CD4-positive, CD25-positive, alpha-beta regulatory T cell (primary cell): ENCODE data around the gene CHST6. TPM values are rescaled to one million over a fixed set of nuclear protein-coding genes. Genes with fewer than 3 reads are reported as not detected.
A peak's percentile ranks its signal among the peaks of the same experiment; 100 is the strongest.
"Not testable (repeated sequence)": the region's sequence is repeated elsewhere in the genome, so short reads cannot be mapped to it uniquely, and the experiment has no call there.

Experiments
- ATAC-seq, 2 donors: fragments of 150-1000 bp; cut with Tn5 transposase; one replicate each; pipeline ENCODE4 v1.10.0; 2021; ENCODE audit warnings: low read depth in 2 of 2, moderate number of reproducible peaks in 2 of 2, moderate library complexity in 1 of 2
- DNase-seq, 3 donors: peaks; one replicate each; pipeline versions ENCODE4 v3.0.0 to v3.0.0-alpha.2; 2012 to 2022; ENCODE audit warnings: mixed read lengths in 1 of 3
- H3K27ac ChIP-seq: one replicate; pipeline ENCODE4 v1.7.0; 2013; ENCODE audit warnings: mild to moderate bottlenecking, low read length; ENCODE audit not compliant: insufficient read depth, poor library complexity, severe bottlenecking
- H3K27me3 ChIP-seq: one replicate; pipeline ENCODE4 v1.7.0; 2013; ENCODE audit warnings: low read length; ENCODE audit not compliant: control insufficient read depth, insufficient read depth
- H3K36me3 ChIP-seq: one replicate; pipeline ENCODE4 v1.7.0; 2013; ENCODE audit warnings: mild to moderate bottlenecking, low read length, moderate library complexity; ENCODE audit not compliant: control insufficient read depth, insufficient read depth
- H3K4me1 ChIP-seq: 2 replicates; pipeline ENCODE4 v1.7.0; 2013; ENCODE audit warnings: mild to moderate bottlenecking, low read length; ENCODE audit not compliant: insufficient read depth, control insufficient read depth, poor library complexity, severe bottlenecking
- H3K4me3 ChIP-seq: one replicate; pipeline ENCODE4 v1.7.0; 2013; ENCODE audit warnings: low read depth, mild to moderate bottlenecking, low read length, moderate library complexity
- H3K9me3 ChIP-seq, 2 experiments: 1 replicate in 1 of 2; 2 replicates in 1 of 2; pipeline ENCODE4 v1.7.0; 2013; ENCODE audit warnings: low read length in 2 of 2, mild to moderate bottlenecking in 1 of 2, moderate library complexity in 1 of 2; ENCODE audit not compliant: control insufficient read depth in 2 of 2
- H3K27ac Mint-ChIP-seq, 3 donors: one replicate each; pipeline ENCODE4 v1.8.0; 2020 to 2022; ENCODE audit warnings: mild to moderate bottlenecking in 3 of 3, mixed read lengths in 3 of 3, moderate library complexity in 2 of 3
- H3K27me3 Mint-ChIP-seq: one replicate; pipeline ENCODE4 v1.8.0; 2022; ENCODE audit warnings: mild to moderate bottlenecking, mixed read lengths
- H3K36me3 Mint-ChIP-seq: one replicate; pipeline ENCODE4 v1.8.0; 2020; ENCODE audit warnings: mixed read lengths
- H3K4me1 Mint-ChIP-seq, 4 donors: one replicate each; pipeline ENCODE4 v1.8.0; 2020 to 2022; ENCODE audit warnings: mixed read lengths in 4 of 4, mild to moderate bottlenecking in 1 of 4
- H3K4me3 Mint-ChIP-seq, 4 donors: one replicate each; pipeline ENCODE4 v1.8.0; 2020 to 2022; ENCODE audit warnings: mild to moderate bottlenecking in 4 of 4, mixed read lengths in 4 of 4, moderate library complexity in 3 of 4
- H3K9me3 Mint-ChIP-seq, 7 donors: one replicate each; pipeline ENCODE4 v1.8.0; 2020 to 2022; ENCODE audit warnings: mixed read lengths in 7 of 7, mild to moderate bottlenecking in 3 of 7, moderate library complexity in 2 of 7
- polyA plus RNA-seq, 4 donors: library from polyadenylated mRNA; unstranded; fragments of 300-500 nt; fragmentation: Illumina TruSeq; gene quantifications; one replicate each; pipeline ENCODE4 v1.2.3, GENCODE V29; 2021
- total RNA-seq: library from RNA; stranded (reverse); gene quantifications from one replicate; pipeline ENCODE4 v1.2.3, GENCODE V29; 2022

CHST6 gene
- total and polyA plus RNA-seq, 5 donors from 2014 or later = not detected

DNA sequence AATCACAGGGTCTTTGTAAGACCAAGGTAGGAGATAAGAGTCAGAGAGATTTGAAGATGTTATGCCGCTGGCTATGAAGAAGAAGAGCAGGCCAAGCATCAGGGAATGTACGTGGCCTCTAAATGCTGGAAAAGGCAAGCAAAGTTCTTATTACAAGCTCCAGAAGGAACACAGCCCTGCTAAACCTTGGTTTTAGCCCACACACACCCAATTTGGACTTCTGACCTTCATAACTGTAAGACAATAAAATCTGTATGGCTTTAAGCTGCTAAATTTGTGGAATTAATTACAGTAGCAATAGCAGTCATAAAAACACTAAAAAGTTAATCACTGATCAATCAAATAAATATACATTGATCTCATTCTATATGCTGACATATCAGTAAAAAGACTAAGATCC, 36.8 kb downstream of the CHST6 start:
- peaks cover 10% of the 10 kb centered on the region for H3K36me3 Mint-ChIP-seq
- ATAC-seq (no peak), DNase-seq (no peak)
- H3K27me3 Mint-ChIP-seq = peaks cover 4% of the 10 kb centered on the region
- Histone ChIP-seq H3K27ac (no peak overlapping the region), H3K9me3 (no peaks in the 10 kb centered on the region), H3K4me1 (peaks cover 37% of the 10 kb centered on the region), H3K4me3 (no peak overlapping the region), H3K27me3 (no peaks in the 10 kb centered on the region), H3K36me3 (peaks cover 4% of the 10 kb centered on the region)
- H3K4me1 Mint-ChIP-seq = peaks cover 31 to 96% (median 62%) of the 10 kb centered on the region in 4 donors
- H3K27ac Mint-ChIP-seq = no peak overlapping the region
- peak overlapping the region in 1 of 4 donors; percentile 20 for H3K4me3 Mint-ChIP-seq
- peaks cover 0 to 2% (median 0%) of the 10 kb centered on the region in 7 donors for H3K9me3 Mint-ChIP-seq

DNA sequence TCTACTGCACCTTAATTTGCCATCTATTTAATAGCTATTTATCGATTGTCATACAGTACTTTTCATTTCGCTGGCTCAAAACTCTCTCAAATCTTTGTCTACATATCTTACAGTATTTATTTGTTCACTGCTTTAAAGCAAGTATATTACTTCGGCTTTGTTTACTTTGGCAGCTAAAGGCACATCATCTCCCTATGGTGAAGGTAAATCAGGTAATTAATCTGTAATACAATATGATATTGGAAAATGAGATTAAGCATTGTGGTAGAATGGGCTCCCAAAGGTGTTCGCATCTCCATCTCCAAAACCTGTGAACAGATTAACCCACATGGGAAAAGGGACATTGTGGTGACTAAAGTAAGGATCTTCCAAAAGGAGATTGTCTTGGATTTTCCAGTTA, 37.2 kb downstream of the CHST6 start:
- Mint-ChIP-seq H3K4me1 (peaks cover 33 to 96% (median 63%) of the 10 kb centered on the region in 4 donors), H3K36me3 (peaks cover 10% of the 10 kb centered on the region), H3K27me3 (peaks cover 1% of the 10 kb centered on the region), H3K9me3 (peaks cover 0 to 2% (median 0%) of the 10 kb centered on the region in 7 donors), H3K27ac (peak overlapping the region in 1 of 3 donors; percentile 41), H3K4me3 (peak overlapping the region in 1 of 4 donors; percentile 20)
- Histone ChIP-seq H3K27me3 (no peaks in the 10 kb centered on the region), H3K4me3 (no peak overlapping the region), H3K36me3 (peaks cover 4% of the 10 kb centered on the region), H3K27ac (no peak overlapping the region), H3K4me1 (peaks cover 34% of the 10 kb centered on the region), H3K9me3 (no peaks in the 10 kb centered on the region)
- DNase-seq = no peak
- ATAC-seq = no peak

DNA sequence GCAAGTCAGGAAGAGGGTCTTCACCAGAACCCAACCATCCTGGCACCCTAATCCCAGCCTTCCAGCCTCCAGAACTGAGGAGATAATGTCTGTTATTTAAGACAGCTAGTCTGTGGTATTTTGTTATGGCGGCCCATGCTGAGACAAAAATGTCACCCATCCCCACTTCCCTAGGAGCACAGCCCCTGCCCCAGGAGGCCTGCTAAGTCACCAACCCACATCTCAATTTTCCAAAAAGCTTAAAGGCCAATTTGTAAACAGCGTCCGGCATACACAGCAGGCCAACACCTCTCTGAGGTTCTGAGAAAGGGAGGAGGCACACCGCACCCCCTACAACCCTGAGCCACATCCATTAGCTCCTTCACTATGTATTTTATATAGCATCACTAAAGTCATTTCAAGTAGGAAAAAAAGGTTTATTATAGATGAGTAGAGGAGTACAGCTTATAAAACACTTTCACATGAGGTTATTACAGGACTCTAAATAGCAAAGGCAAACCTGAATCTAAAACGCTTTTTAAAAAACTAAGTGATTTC, 37.7 kb downstream of the CHST6 start:
- H3K4me3 ChIP-seq = no peak overlapping the region
- no peaks in the 10 kb centered on the region for H3K27me3 ChIP-seq
- H3K27me3 Mint-ChIP-seq = no peaks in the 10 kb centered on the region
- H3K36me3 Mint-ChIP-seq = peaks cover 10% of the 10 kb centered on the region
- H3K4me3 Mint-ChIP-seq = peak overlapping the region in 2 of 4 donors; percentile 20 to 72
- peaks cover 29% of the 10 kb centered on the region for H3K4me1 ChIP-seq
- ATAC-seq (no peak), DNase-seq (no peak)
- H3K36me3 ChIP-seq = peaks cover 4% of the 10 kb centered on the region
- no peaks in the 10 kb centered on the region for H3K9me3 ChIP-seq
- H3K27ac Mint-ChIP-seq = no peak overlapping the region
- no peaks in the 10 kb centered on the region for H3K9me3 Mint-ChIP-seq
- H3K27ac ChIP-seq = no peak overlapping the region
- peaks cover 29 to 96% (median 61%) of the 10 kb centered on the region in 4 donors for H3K4me1 Mint-ChIP-seq

DNA sequence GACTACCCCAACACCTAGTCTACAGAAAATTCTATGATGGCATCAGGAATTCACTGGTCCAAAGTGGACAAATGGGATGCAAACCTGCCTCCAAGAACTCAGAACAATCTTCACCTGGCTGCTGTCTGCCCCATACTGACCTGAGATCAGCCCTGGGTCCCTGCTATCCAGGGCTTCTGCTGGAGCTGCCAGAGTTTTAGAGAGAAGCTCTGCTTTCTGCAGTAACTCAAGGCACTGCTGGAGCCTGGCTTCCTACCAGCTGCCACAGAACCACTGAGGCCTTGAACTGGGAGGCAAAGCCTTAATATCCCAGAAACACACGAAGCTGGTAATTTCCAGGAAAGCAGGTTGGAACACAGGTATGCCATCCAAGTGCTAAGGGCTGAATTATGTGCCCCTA, 38.3 kb downstream of the CHST6 start:
- Histone ChIP-seq H3K36me3 (peaks cover 4% of the 10 kb centered on the region), H3K27me3 (no peaks in the 10 kb centered on the region), H3K9me3 (no peaks in the 10 kb centered on the region), H3K4me1 (peaks cover 25% of the 10 kb centered on the region), H3K4me3 (no peak overlapping the region), H3K27ac (no peak overlapping the region)
- Mint-ChIP-seq H3K4me3 (peak overlapping the region in 1 of 4 donors; percentile 21), H3K36me3 (peaks cover 10% of the 10 kb centered on the region), H3K27me3 (no peaks in the 10 kb centered on the region), H3K9me3 (no peaks in the 10 kb centered on the region), H3K27ac (no peak overlapping the region), H3K4me1 (peaks cover 28 to 92% (median 57%) of the 10 kb centered on the region in 4 donors)
- no peak for DNase-seq
- ATAC-seq = no peak

DNA sequence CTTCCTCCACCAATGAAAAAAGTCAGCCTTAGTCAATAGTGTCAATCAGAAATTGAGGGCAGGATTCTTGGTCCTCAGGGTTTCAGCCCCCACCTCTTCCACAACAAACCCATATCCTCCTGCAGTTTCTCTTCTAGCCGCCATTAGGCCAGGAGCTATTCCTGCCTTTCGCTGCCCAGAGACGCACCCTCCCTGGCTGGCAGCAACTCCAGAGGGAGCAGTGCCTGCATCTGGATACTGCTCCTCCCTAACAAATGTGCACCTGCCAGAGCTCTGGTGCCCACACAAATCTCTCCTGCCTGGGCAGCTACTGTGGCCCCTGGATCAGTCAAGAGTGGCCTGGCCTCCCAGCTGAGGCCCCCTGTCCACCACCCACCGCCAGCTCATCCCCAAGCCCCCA, 38.8 kb downstream of the CHST6 start:
- peaks cover 23 to 89% (median 53%) of the 10 kb centered on the region in 4 donors for H3K4me1 Mint-ChIP-seq
- H3K36me3 ChIP-seq, H3K9me3 Mint-ChIP-seq, ATAC-seq, H3K9me3 ChIP-seq, H3K4me3 Mint-ChIP-seq, H3K27ac ChIP-seq, DNase-seq, H3K27me3 Mint-ChIP-seq, H3K4me3 ChIP-seq, H3K27me3 ChIP-seq: not testable (repeated sequence)
- H3K27ac Mint-ChIP-seq = peak overlapping the region in 1 of 3 donors; percentile 38
- H3K36me3 Mint-ChIP-seq = peaks cover 12% of the 10 kb centered on the region
- H3K4me1 ChIP-seq = peaks cover 20% of the 10 kb centered on the region

DNA sequence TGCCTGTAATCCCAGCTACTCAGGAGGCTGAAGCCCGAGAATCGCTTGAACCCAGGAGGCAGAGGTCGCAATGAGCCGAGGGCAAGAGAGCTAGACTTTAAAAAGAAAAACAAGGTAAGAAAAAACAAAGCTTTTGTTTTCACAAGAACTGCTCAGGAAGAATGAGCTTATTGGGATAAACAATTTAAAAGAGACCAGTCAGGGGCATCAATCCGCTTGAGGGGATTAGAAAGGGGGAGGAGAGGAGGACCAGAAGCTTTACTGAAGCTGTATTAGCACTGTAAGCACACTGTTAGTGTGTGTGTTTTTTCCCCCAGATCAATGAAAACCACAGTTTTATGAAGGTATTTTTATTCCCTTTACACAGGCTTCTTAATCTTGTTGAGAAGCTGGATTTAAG, 39.6 kb downstream of the CHST6 start:
- Histone ChIP-seq H3K9me3 (no peaks in the 10 kb centered on the region), H3K27me3 (no peaks in the 10 kb centered on the region), H3K27ac (no peak overlapping the region), H3K36me3 (peaks cover 13% of the 10 kb centered on the region), H3K4me3 (no peak overlapping the region), H3K4me1 (peaks cover 13% of the 10 kb centered on the region)
- Mint-ChIP-seq H3K9me3 (no peaks in the 10 kb centered on the region), H3K36me3 (peaks cover 15% of the 10 kb centered on the region), H3K4me3 (no peak overlapping the region), H3K4me1 (peaks cover 19 to 85% (median 48%) of the 10 kb centered on the region in 4 donors), H3K27ac (peak overlapping the region in 1 of 3 donors; percentile 60), H3K27me3 (no peaks in the 10 kb centered on the region)
- no peak for DNase-seq
- no peak for ATAC-seq

DNA sequence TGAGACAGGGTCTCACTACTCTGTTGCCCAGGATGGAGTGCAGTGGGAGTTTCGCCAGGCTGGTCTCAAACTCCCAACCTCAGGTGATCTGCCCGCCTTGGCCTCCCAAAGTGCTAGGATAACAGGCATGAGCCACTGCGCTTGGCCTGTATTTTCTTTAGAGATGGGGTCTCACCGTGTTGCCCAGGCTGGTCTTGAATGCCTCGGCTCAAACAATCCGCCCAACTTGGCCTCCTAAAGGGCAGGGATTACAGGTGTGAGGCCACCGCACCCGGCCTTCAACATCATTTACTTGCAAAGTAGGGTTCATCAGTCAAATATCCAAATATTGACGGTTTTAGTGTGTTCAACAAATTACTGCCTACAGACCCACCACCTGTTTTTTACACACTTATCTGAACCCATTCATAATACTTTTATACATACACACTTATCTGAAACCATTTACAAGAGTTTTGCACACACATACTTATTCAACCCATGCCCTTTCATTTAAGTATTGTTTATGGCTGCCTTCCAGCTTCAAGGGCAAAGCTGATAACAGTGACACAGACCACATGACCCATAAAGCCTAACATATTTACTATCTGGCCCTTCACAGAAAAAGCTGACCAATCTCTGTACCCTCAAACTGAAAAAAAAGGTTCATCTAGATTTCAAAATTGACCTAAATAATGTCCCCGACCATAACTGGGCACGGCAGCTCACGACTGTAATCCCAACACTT, 42.6 kb downstream of the CHST6 start:
- Mint-ChIP-seq H3K4me1 (peaks cover 10 to 63% (median 35%) of the 10 kb centered on the region in 4 donors), H3K4me3 (no peak overlapping the region), H3K27ac (peak overlapping the region in 1 of 3 donors; percentile 32), H3K36me3 (peaks cover 15% of the 10 kb centered on the region), H3K9me3 (no peaks in the 10 kb centered on the region), H3K27me3 (no peaks in the 10 kb centered on the region)
- ATAC-seq = no peak
- no peak overlapping the region for H3K27ac ChIP-seq
- H3K4me3 ChIP-seq = no peak overlapping the region
- H3K27me3 ChIP-seq = no peaks in the 10 kb centered on the region
- peaks cover 40% of the 10 kb centered on the region for H3K36me3 ChIP-seq
- H3K4me1 ChIP-seq = peaks cover 8% of the 10 kb centered on the region
- no peak for DNase-seq
- H3K9me3 ChIP-seq = no peaks in the 10 kb centered on the region

DNA sequence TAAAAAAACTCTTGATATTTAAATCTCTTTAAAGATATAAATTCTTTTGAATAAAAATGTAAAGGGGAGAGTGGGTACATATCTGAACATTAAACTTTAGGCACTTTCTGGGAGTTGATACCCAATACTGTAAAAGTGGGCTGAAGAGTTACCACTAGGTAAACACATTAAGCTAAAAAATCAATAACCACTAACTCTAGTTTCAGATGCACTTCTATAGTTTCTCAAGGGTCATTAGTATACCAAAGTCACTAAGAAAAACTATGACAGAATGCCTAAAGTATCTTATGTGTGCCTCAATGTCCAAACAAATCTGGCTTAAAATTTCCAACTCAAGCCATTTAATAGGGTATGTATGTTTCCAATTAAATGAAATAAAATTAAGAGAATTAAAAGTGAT, 48.8 kb downstream of the CHST6 start:
- Histone ChIP-seq H3K4me1 (no peaks in the 10 kb centered on the region), H3K36me3 (peaks cover 46% of the 10 kb centered on the region), H3K27me3 (no peaks in the 10 kb centered on the region), H3K27ac (no peak overlapping the region), H3K9me3 (no peaks in the 10 kb centered on the region), H3K4me3 (no peak overlapping the region)
- Mint-ChIP-seq H3K4me3 (no peak overlapping the region), H3K27ac (no peak overlapping the region), H3K4me1 (peaks cover 0 to 11% (median 6%) of the 10 kb centered on the region in 4 donors), H3K9me3 (no peaks in the 10 kb centered on the region), H3K27me3 (no peaks in the 10 kb centered on the region), H3K36me3 (peaks cover 16% of the 10 kb centered on the region)
- DNase-seq (no peak), ATAC-seq (no peak)
